Measurements from ENCODE around the gene TRAFD1. TPM values are rescaled to one million over a fixed set of nuclear protein-coding genes. Genes with fewer than 3 reads are reported as not detected.

TRAFD1 gene
- total RNA-seq, 1 experiment from 2014 or later: 23.4 TPM

DNA sequence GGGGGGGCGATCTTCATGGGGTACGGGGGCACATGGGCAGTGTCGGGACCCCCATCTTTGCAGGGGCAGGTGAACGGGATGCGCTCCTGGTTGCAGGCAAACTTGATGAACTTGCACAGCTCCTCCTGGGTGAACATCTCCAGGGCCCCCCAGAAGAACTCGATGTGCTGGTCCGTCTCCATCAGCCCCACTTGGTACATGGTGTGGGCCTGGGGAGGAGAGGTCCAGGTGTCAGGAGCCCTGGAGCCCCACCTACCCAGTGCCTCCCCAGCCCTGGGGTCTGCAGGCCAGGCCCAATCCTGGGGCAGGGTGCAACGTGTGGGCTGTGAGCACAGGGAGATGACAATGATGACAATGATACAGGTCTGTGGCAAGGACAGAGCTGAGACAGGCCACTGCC is 37.7 kb downstream of the TRAFD1 start:
- H3K36me3 Mint-ChIP-seq (ENCODE audit: insufficient read depth, unreplicated experiment): peaks cover 42% of the 10 kb centered on the region
- H3K4me1 Mint-ChIP-seq (ENCODE audit: insufficient read depth, unreplicated experiment): no peaks in the 10 kb centered on the region
- TF ChIP-seq, protein P1, sequence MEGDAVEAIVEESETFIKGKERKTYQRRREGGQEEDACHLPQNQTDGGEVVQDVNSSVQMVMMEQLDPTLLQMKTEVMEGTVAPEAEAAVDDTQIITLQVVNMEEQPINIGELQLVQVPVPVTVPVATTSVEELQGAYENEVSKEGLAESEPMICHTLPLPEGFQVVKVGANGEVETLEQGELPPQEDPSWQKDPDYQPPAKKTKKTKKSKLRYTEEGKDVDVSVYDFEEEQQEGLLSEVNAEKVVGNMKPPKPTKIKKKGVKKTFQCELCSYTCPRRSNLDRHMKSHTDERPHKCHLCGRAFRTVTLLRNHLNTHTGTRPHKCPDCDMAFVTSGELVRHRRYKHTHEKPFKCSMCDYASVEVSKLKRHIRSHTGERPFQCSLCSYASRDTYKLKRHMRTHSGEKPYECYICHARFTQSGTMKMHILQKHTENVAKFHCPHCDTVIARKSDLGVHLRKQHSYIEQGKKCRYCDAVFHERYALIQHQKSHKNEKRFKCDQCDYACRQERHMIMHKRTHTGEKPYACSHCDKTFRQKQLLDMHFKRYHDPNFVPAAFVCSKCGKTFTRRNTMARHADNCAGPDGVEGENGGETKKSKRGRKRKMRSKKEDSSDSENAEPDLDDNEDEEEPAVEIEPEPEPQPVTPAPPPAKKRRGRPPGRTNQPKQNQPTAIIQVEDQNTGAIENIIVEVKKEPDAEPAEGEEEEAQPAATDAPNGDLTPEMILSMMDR (IDR thresholded peaks at IDR 0.05; ENCODE audit: unreplicated experiment): no peak
- BruUV-seq (replicated peaks): no TSS peak
- no peak overlapping the region for H3K4me3 Mint-ChIP-seq (ENCODE audit: unreplicated experiment)
- H3K27ac Mint-ChIP-seq (ENCODE audit: low read depth, unreplicated experiment): no peak overlapping the region
- intact Hi-C loops (cut with micrococcal nuclease): no loop called here
- DNase-seq (ENCODE audit: unreplicated experiment): no peak
- H3K27me3 Mint-ChIP-seq (ENCODE audit: insufficient read depth, unreplicated experiment): no peaks in the 10 kb centered on the region
- ChIA-PET POLR2A (no interaction called here), CTCF (interaction anchor here (1.4 kb wide), 1 partner anchor 51 kb away, joined by 4 read pairs; no protein-coding TSS in a partner anchor)
- no peaks in the 10 kb centered on the region for H3K9me3 Mint-ChIP-seq (ENCODE audit: unreplicated experiment)

DNA sequence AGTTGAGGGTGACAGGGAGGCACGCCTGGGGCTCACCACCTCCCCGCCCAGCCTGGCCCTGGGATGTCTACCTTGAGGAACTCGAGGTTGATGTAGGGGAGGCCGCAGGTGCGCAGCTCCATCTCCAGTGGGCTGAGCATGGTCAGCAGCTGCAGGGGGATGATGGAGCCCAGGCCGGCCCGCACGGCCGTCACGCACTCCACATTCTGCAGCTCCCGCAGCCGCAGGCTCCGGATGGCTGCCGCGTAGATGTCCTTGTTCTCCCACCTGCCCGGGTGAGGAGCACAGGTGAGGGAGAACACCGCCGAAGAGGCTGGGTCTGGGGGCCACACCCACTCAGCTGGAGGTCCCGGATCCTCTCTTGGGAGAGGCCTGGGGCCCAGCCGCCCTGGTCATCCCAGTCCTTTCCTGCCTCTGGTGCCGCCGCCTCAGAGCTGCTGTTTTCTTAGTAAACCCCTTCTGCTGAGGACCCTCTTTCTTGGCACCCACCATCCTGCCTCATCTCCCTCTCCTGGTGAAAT is 38.2 kb downstream of the TRAFD1 start:
- no peaks in the 10 kb centered on the region for H3K27me3 Mint-ChIP-seq (ENCODE audit: insufficient read depth, unreplicated experiment)
- no peak overlapping the region for H3K4me3 Mint-ChIP-seq (ENCODE audit: unreplicated experiment)
- ChIA-PET POLR2A (interaction anchor here (1.0 kb wide), 1 partner anchor 54 kb away, joined by 3 read pairs; no protein-coding TSS in a partner anchor), CTCF (interaction anchor here (0.6 to 1.4 kb wide), 2 partner anchors 23 to 52 kb away, joined by 3 to 4 read pairs; no protein-coding TSS in a partner anchor)
- no TSS peak for BruUV-seq (replicated peaks)
- intact Hi-C loops (cut with micrococcal nuclease): no loop called here
- DNase-seq (ENCODE audit: unreplicated experiment): no peak
- H3K36me3 Mint-ChIP-seq (ENCODE audit: insufficient read depth, unreplicated experiment): peaks cover 37% of the 10 kb centered on the region
- no peaks in the 10 kb centered on the region for H3K4me1 Mint-ChIP-seq (ENCODE audit: insufficient read depth, unreplicated experiment)
- H3K27ac Mint-ChIP-seq (ENCODE audit: low read depth, unreplicated experiment): no peak overlapping the region
- TF ChIP-seq, protein P1 (IDR thresholded peaks at IDR 0.05; ENCODE audit: unreplicated experiment): no peak
- H3K9me3 Mint-ChIP-seq (ENCODE audit: unreplicated experiment): no peaks in the 10 kb centered on the region

DNA sequence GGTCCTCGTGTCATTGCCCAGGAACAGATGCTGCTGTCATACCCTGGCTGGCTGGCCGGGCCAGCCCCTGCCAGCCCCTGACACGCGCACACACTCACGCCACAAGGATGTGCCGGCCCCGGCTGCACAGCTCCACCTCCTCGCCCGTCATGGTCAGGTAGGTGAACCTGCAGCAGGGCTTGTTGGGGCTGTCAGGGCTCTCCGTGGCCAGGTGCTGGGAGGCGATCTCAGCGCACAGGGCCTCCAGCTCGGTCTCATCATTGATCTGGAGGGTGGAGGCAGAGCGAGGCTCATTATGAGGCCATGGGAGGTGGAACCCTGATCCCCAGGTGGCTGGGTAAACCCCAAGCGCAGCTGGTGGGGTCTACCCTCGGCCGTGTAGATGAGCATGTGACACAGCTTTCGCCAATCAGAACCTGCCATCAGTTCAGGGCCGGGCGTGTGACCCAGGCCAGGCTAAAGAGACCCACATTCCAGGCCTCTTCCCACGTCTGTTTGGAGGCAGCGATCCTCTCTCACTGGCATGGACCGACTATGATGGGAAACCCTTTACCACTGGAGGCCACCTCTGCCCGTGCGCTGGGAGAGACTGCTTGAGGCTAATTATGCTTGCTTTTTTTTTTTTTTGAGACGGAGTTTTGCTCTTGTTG is 38.8 kb downstream of the TRAFD1 start:
- H3K4me1 Mint-ChIP-seq (ENCODE audit: insufficient read depth, unreplicated experiment): no peaks in the 10 kb centered on the region
- H3K9me3 Mint-ChIP-seq (ENCODE audit: unreplicated experiment): no peaks in the 10 kb centered on the region
- no peak for DNase-seq (ENCODE audit: unreplicated experiment)
- intact Hi-C loops (cut with micrococcal nuclease): no loop called here
- no peaks in the 10 kb centered on the region for H3K27me3 Mint-ChIP-seq (ENCODE audit: insufficient read depth, unreplicated experiment)
- ChIA-PET CTCF (interaction anchor here (0.5 to 1.4 kb wide), 4 partner anchors 22 to 246 kb away, joined by 3 to 4 read pairs (median 4); no protein-coding TSS in a partner anchor), POLR2A (interaction anchor here (1.0 kb wide), 1 partner anchor 55 kb away, joined by 3 read pairs; no protein-coding TSS in a partner anchor)
- no peak overlapping the region for H3K27ac Mint-ChIP-seq (ENCODE audit: low read depth, unreplicated experiment)
- TF ChIP-seq, protein P1 (IDR thresholded peaks at IDR 0.05; ENCODE audit: unreplicated experiment): no peak
- H3K36me3 Mint-ChIP-seq (ENCODE audit: insufficient read depth, unreplicated experiment): peaks cover 35% of the 10 kb centered on the region
- no TSS peak for BruUV-seq (replicated peaks)
- H3K4me3 Mint-ChIP-seq (ENCODE audit: unreplicated experiment): no peak overlapping the region

DNA sequence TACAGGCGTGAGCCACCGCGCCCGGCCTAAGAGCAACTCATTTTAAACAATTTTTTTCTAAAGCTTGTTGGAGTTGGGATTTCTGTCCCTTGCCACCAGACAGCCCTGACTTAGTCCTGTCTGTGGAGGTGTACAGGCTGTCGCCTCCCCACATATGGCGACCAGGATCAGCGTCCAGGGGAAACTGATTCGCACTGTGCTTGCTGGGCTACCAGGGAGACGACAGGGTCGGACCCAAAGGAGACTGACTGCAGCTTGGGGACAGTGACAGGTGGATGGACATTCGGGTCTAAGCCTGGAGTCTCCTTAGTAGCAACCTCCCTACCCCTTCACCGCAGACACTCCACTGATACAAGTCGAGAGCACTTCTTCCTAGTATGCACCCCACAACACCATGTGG is 40.3 kb downstream of the TRAFD1 start:
- H3K27ac Mint-ChIP-seq (ENCODE audit: low read depth, unreplicated experiment): no peak overlapping the region
- peaks cover 20% of the 10 kb centered on the region for H3K36me3 Mint-ChIP-seq (ENCODE audit: insufficient read depth, unreplicated experiment)
- TF ChIP-seq, protein P1 (IDR thresholded peaks at IDR 0.05; ENCODE audit: unreplicated experiment): no peak
- no peak overlapping the region for H3K4me3 Mint-ChIP-seq (ENCODE audit: unreplicated experiment)
- ChIA-PET CTCF (no interaction called here), POLR2A (no interaction called here)
- BruUV-seq (replicated peaks): no TSS peak
- H3K9me3 Mint-ChIP-seq (ENCODE audit: unreplicated experiment): no peaks in the 10 kb centered on the region
- H3K27me3 Mint-ChIP-seq (ENCODE audit: insufficient read depth, unreplicated experiment): no peaks in the 10 kb centered on the region
- H3K4me1 Mint-ChIP-seq (ENCODE audit: insufficient read depth, unreplicated experiment): no peaks in the 10 kb centered on the region
- no peak for DNase-seq (ENCODE audit: unreplicated experiment)
- intact Hi-C loops (cut with micrococcal nuclease): no loop called here
